Measurements from ENCODE around the gene TEX14.

TEX14 gene

GRCh38 chr17:58632324-58633314 is 59.2 kb downstream of the TEX14 start:
- CTCF ChIA-PET: interaction anchor here (0.7 to 2.5 kb wide), 7 partner anchors 10 to 117 kb away, joined by 3 to 18 read pairs (median 4); no protein-coding TSS in a partner anchor
- peak overlapping the region; percentile 52 for H3K4me3 ChIP-seq (ENCODE audit: low read depth, low read length)
- DNase-seq (ENCODE audit: low read depth, low spot score): no peak
- no peak for TF ChIP-seq CTCF (IDR thresholded peaks at IDR 0.05; ENCODE audit: insufficient read depth, low read length, missing control alignments)
- POLR2A ChIA-PET: interaction anchor here (0.6 to 3.9 kb wide), 20 partner anchors 8 to 754 kb away, joined by 3 to 95 read pairs (median 8); partner anchors contain the start of genes MTMR4, RAD51C, SUPT4H1 and TEX14

- ChIA-PET POLR2A (interaction anchor here (0.5 to 3.9 kb wide), 39 partner anchors 9 to 932 kb away, joined by 3 to 95 read pairs (median 4); partner anchors contain the start of genes MTMR4, RAD51C, SUPT4H1 and TEX14), CTCF (interaction anchor here (0.7 to 2.5 kb wide), 10 partner anchors 11 to 373 kb away, joined by 3 to 18 read pairs (median 4); no protein-coding TSS in a partner anchor)
- DNase-seq (ENCODE audit: low read depth, low spot score): peak; percentile 98
- peak; percentile 29 for TF ChIP-seq CTCF (IDR thresholded peaks at IDR 0.05; ENCODE audit: insufficient read depth, low read length, missing control alignments)
- H3K4me3 ChIP-seq (ENCODE audit: low read depth, low read length): peak overlapping the region; percentile 52
These were observed 60.1 kb downstream of the TEX14 start for GRCh38 chr17:58631523-58632323.

- ChIA-PET POLR2A (interaction anchor here (0.5 to 3.9 kb wide), 31 partner anchors 9 to 752 kb away, joined by 3 to 95 read pairs (median 5); partner anchors contain the start of genes MTMR4, RAD51C and TEX14), CTCF (interaction anchor here (0.8 to 2.5 kb wide), 11 partner anchors 15 to 374 kb away, joined by 3 to 18 read pairs (median 3); no protein-coding TSS in a partner anchor)
- H3K4me3 ChIP-seq (ENCODE audit: low read depth, low read length): no peak overlapping the region
- TF ChIP-seq CTCF (IDR thresholded peaks at IDR 0.05; ENCODE audit: insufficient read depth, low read length, missing control alignments): no peak
- DNase-seq (ENCODE audit: low read depth, low spot score): no peak
These were observed 60.8 kb downstream of the TEX14 start for GRCh38 chr17:58630883-58631522.

GRCh38 chr17:58626905-58627304 is 64.9 kb downstream of the TEX14 start:
- ChIA-PET CTCF (no interaction called here), POLR2A (interaction anchor here (0.7 kb wide), 1 partner anchor 383 kb away, joined by 3 read pairs; no protein-coding TSS in a partner anchor)

GRCh38 chr17:58624751-58625150 is 67.1 kb downstream of the TEX14 start:
- ChIA-PET CTCF (interaction anchor here (1.2 kb wide), 1 partner anchor 106 kb away, joined by 3 read pairs; no protein-coding TSS in a partner anchor), POLR2A (no interaction called here)
- no peak for DNase-seq (ENCODE audit: low read depth, low spot score)
- TF ChIP-seq CTCF (IDR thresholded peaks at IDR 0.05; ENCODE audit: insufficient read depth, low read length, missing control alignments): no peak
- no peak overlapping the region for H3K4me3 ChIP-seq (ENCODE audit: low read depth, low read length)

More at GRCh38 chr17:58626905-58627304, 64.9 kb downstream of the TEX14 start:
- H3K4me3 ChIP-seq (ENCODE audit: low read depth, low read length): no peak overlapping the region
- no peak for DNase-seq (ENCODE audit: low read depth, low spot score)
- no peak for TF ChIP-seq CTCF (IDR thresholded peaks at IDR 0.05; ENCODE audit: insufficient read depth, low read length, missing control alignments)

Data from AG04449 (cell line).